ENCODE results near the gene GBE1. TPM values are rescaled to one million over a fixed set of nuclear protein-coding genes. Genes with fewer than 3 reads are reported as not detected.

GBE1 gene
- polyA plus RNA-seq, 1 experiment: 37.0 TPM

- H3K36me3 ChIP-seq (ENCODE audit: control insufficient read depth, insufficient read depth, low read length): no peaks in the 10 kb centered on the region
- ChIA-PET POLR2A (no interaction called here), CTCF (interaction anchor here (1.2 to 4.9 kb wide), 2 partner anchors 13 to 14 kb away, joined by 4 to 20 read pairs; no protein-coding TSS in a partner anchor)
- TF ChIP-seq CTCF (IDR thresholded peaks at IDR 0.05; ENCODE audit: insufficient read depth, low read depth, low read length): no peak
- no peak overlapping the region for H3K4me3 ChIP-seq (ENCODE audit: low read depth, low read length)
- H3K27me3 ChIP-seq (ENCODE audit: control insufficient read depth, insufficient read depth, low read length): no peaks in the 10 kb centered on the region
- no peak for DNase-seq (ENCODE audit: low read depth)
Observed at GRCh38 chr3:81477740-81478139, 283.7 kb downstream of the GBE1 start.

- DNase-seq (ENCODE audit: low read depth): no peak
- TF ChIP-seq CTCF (IDR thresholded peaks at IDR 0.05; ENCODE audit: insufficient read depth, low read depth, low read length): no peak
- H3K4me3 ChIP-seq (ENCODE audit: low read depth, low read length): no peak overlapping the region
- POLR2A ChIA-PET: no interaction called here
- H3K36me3 ChIP-seq (ENCODE audit: control insufficient read depth, insufficient read depth, low read length): no peaks in the 10 kb centered on the region
- H3K27me3 ChIP-seq (ENCODE audit: control insufficient read depth, insufficient read depth, low read length): no peaks in the 10 kb centered on the region
- CTCF ChIA-PET: interaction anchor here (4.9 kb wide), 1 partner anchor 14 kb away, joined by 20 read pairs; no protein-coding TSS in a partner anchor
Observed at GRCh38 chr3:81476692-81477091, 284.8 kb downstream of the GBE1 start.

- DNase-seq (ENCODE audit: low read depth): no peak
- ChIA-PET POLR2A (no interaction called here), CTCF (interaction anchor here (1.5 kb wide), 1 partner anchor 12 kb away, joined by 6 read pairs; no protein-coding TSS in a partner anchor)
- no peak for TF ChIP-seq CTCF (IDR thresholded peaks at IDR 0.05; ENCODE audit: insufficient read depth, low read depth, low read length)
- H3K36me3 ChIP-seq (ENCODE audit: control insufficient read depth, insufficient read depth, low read length): no peaks in the 10 kb centered on the region
- no peak overlapping the region for H3K4me3 ChIP-seq (ENCODE audit: low read depth, low read length)
- no peaks in the 10 kb centered on the region for H3K27me3 ChIP-seq (ENCODE audit: control insufficient read depth, insufficient read depth, low read length)
Observed at GRCh38 chr3:81472600-81473362, 288.7 kb downstream of the GBE1 start.

- ChIA-PET CTCF (no interaction called here), POLR2A (no interaction called here)
- no peak overlapping the region for H3K4me3 ChIP-seq (ENCODE audit: low read depth, low read length)
- no peak for TF ChIP-seq CTCF (IDR thresholded peaks at IDR 0.05; ENCODE audit: insufficient read depth, low read depth, low read length)
- H3K27me3 ChIP-seq (ENCODE audit: control insufficient read depth, insufficient read depth, low read length): no peaks in the 10 kb centered on the region
- no peaks in the 10 kb centered on the region for H3K36me3 ChIP-seq (ENCODE audit: control insufficient read depth, insufficient read depth, low read length)
- no peak for DNase-seq (ENCODE audit: low read depth)
Observed at GRCh38 chr3:81470524-81471278, 290.7 kb downstream of the GBE1 start.

- POLR2A ChIA-PET: no interaction called here
- no peak overlapping the region for H3K4me3 ChIP-seq (ENCODE audit: low read depth, low read length)
Observed at GRCh38 chr3:81468391-81468790, 293.1 kb downstream of the GBE1 start.

More at GRCh38 chr3:81468391-81468790, 293.1 kb downstream of the GBE1 start:
- no peak for DNase-seq (ENCODE audit: low read depth)
- H3K36me3 ChIP-seq (ENCODE audit: control insufficient read depth, insufficient read depth, low read length): no peaks in the 10 kb centered on the region
- no peak for TF ChIP-seq CTCF (IDR thresholded peaks at IDR 0.05; ENCODE audit: insufficient read depth, low read depth, low read length)
- CTCF ChIA-PET: interaction anchor here (1.3 kb wide), 1 partner anchor 15 kb away, joined by 5 read pairs; no protein-coding TSS in a partner anchor
- no peaks in the 10 kb centered on the region for H3K27me3 ChIP-seq (ENCODE audit: control insufficient read depth, insufficient read depth, low read length)
